ENCODE measurements around the gene LCK.

The LCK gene

DNA sequence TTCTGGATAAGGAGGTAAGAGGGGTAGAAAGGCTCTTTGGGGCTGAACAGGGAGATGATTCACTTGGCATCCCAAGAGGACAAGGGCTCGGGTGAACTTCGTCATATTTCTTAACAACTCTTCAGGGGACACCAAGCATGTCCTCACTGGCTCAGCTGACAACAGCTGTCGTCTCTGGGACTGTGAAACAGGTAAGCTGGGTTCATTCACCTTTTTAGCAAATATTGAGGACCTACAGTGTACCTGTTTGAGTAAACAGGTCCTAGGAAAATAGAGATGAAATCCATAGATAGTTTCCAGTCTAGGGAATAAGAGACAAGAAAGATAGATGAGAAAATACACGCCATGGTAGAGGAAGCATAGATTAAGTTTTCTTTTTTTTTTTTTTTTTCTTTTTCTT is 26.8 kb upstream of the LCK start:
- Mint-ChIP-seq H3K4me1 (ENCODE audit: low read depth) (peaks cover 43% of the 10 kb centered on the region), H3K27ac (peak overlapping the region; percentile 99), H3K36me3 (ENCODE audit: low read depth) (peaks cover 83% of the 10 kb centered on the region), H3K9me3 (no peaks in the 10 kb centered on the region), H3K4me3 (peak overlapping the region; percentile 98), H3K27me3 (no peaks in the 10 kb centered on the region)
- no peak for DNase-seq

DNA sequence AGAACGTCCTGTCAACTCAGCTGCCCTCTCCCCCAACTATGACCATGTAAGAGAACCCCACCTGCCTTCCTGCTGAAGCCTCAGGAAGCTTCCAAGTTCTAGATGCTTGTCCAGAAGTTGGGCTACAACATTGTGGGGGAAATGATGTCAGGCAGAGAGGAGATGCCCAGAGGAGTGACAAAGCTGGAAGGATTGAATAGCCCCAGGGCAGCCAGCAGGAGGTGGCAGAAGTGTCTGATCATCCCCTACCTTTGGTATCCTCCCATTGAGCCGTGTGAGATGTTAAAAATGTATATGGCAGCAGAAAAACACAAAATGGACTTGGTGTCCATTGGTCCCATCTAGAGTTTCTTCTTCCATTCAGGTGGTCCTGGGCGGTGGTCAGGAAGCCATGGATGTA is 22.3 kb upstream of the LCK start:
- DNase-seq = no peak
- H3K4me1 Mint-ChIP-seq (ENCODE audit: low read depth) = peaks cover 17% of the 10 kb centered on the region
- H3K27me3 Mint-ChIP-seq = no peaks in the 10 kb centered on the region
- peaks cover 92% of the 10 kb centered on the region for H3K36me3 Mint-ChIP-seq (ENCODE audit: low read depth)
- H3K4me3 Mint-ChIP-seq = no peak overlapping the region
- no peaks in the 10 kb centered on the region for H3K9me3 Mint-ChIP-seq
- H3K27ac Mint-ChIP-seq = peak overlapping the region; percentile 4

DNA sequence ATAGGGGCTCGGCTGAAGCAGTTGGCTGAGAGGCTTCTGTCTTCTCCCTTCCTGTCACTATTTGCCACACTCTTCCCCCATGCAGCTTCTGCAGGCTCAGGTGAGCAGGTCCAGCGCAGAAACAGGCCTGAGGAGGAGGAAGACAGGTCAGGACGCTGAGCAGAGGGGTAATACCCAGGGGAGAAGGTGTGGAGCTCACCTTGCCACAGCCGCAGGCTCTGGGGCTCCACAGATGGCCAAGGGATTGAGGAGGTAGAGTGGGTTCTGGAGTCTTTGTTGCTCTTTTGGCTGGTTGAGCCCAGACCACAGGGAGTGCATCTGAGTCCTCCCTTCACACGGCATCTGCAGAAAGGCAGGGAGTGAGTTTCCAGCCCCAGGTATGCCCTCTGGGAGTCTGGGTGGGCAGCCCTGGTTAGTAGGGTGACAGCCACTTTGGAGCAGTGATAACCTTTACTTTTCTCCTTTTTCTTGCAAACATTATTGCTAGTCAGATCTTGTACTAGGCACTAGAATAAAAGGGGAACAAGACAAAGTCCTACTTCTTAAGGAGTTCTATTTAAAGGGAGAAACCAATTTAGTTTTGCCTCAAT is 19.1 kb upstream of the LCK start:
- H3K27ac Mint-ChIP-seq = peak overlapping the region; percentile 50
- H3K4me3 Mint-ChIP-seq = no peak overlapping the region
- H3K27me3 Mint-ChIP-seq = no peaks in the 10 kb centered on the region
- H3K9me3 Mint-ChIP-seq = no peaks in the 10 kb centered on the region
- peaks cover 80% of the 10 kb centered on the region for H3K36me3 Mint-ChIP-seq (ENCODE audit: low read depth)
- DNase-seq = no peak
- peaks cover 2% of the 10 kb centered on the region for H3K4me1 Mint-ChIP-seq (ENCODE audit: low read depth)

DNA sequence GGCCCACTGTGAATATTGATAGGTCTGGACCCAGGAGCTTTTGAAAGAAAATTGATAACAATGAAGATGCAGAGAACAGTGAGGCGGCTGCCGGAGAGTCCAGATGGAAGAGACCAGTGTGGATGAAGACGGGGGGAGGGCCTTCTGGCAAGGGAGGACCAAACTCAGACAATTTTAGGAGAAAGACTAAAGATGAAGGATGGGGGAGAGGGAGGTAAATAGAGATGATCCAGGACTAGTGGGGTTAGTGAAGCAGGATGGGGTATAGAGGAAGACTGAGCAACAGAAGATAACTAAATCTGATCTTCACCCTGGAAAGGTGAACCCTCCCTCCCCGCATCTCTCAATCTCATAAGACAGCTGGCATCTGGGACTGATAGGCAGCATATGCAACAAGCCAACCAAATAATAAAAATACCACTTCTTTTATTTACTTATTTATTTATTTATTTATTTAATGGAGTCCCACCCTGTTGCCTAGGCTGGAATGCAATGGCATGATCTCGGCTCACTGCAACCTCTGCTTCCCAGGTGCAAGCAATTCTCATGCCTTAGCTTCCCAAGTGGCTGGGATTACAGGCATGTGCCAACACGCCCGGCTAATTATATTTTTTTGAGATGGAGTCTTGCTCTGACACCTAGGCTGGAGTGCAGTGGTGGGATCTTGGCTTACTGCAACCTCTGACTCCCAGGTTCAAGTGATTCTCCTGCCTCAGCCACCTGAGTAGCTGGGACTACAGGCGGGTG is 18.3 kb upstream of the LCK start:
- Mint-ChIP-seq H3K4me1 (ENCODE audit: low read depth) (no peaks in the 10 kb centered on the region), H3K27ac (peak overlapping the region; percentile 5), H3K4me3 (no peak overlapping the region), H3K36me3 (ENCODE audit: low read depth) (peaks cover 73% of the 10 kb centered on the region), H3K27me3 (no peaks in the 10 kb centered on the region), H3K9me3 (no peaks in the 10 kb centered on the region)
- no peak for DNase-seq

DNA sequence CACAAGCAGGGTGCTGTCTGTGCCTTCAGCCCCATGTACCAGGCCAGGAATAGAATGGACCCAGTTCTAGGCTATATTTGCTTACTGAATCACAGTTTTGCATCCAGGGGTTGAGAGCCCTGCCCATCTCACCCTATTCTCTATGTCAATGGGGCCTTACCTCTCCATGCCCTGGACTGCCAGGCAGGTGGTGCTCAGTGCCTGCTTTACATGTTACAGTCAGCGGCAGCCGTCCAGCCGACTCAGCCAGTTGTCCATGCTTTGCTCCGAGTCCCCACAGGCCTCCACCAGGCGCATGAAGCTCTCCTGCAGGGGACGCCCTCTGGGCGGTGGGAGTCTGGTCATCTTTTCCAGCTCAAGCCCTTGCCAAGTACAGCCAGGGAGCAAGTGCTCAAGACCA is 16.3 kb upstream of the LCK start:
- Mint-ChIP-seq H3K27me3 (no peaks in the 10 kb centered on the region), H3K9me3 (no peaks in the 10 kb centered on the region), H3K27ac (no peak overlapping the region), H3K4me3 (no peak overlapping the region), H3K36me3 (ENCODE audit: low read depth) (peaks cover 52% of the 10 kb centered on the region), H3K4me1 (ENCODE audit: low read depth) (no peaks in the 10 kb centered on the region)
- DNase-seq = no peak

DNA sequence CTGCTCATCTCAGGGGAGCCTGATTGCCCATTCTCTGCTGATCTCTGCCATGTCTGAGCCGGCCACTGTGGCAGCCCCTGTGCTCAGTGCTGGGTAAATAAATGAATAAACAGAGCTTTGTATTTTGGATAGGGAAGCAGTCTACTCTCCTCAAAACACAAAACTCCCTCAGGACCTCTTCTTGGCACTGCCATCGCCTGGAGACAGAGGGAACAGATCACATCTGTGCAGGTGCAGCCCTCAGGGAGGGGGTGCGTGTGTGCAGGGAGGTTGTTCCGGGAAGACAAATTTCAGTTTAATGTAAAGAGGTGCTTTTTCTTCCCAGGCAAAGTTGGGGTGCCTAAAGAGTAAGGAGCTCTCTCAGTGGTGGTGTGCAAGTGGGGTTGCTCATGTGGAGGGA is 11.7 kb upstream of the LCK start:
- no peak for DNase-seq
- H3K36me3 Mint-ChIP-seq (ENCODE audit: low read depth) = peaks cover 16% of the 10 kb centered on the region
- no peak overlapping the region for H3K27ac Mint-ChIP-seq
- no peaks in the 10 kb centered on the region for H3K9me3 Mint-ChIP-seq
- H3K4me1 Mint-ChIP-seq (ENCODE audit: low read depth) = peaks cover 27% of the 10 kb centered on the region
- H3K4me3 Mint-ChIP-seq = peak overlapping the region; percentile 81
- H3K27me3 Mint-ChIP-seq = no peaks in the 10 kb centered on the region

DNA sequence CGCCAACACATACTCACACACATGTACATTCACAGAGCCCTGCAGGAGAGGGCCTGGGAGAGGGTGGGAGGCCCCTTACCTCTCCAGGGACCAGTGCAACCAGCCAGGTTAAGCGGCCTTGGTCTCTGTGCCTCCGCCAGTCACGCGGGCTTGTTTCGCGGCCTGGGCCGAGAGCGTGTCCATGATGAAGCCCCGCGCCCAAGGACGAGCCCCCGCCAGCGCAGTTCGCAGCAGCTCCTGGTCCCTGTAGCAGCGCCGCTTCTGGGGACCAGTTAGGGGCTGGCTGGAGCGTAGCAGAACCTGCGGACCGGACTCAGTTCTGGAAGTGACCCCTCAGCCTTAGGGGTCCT is 11.3 kb upstream of the LCK start:
- Mint-ChIP-seq H3K27ac (peak overlapping the region; percentile 26), H3K4me1 (ENCODE audit: low read depth) (peaks cover 27% of the 10 kb centered on the region), H3K4me3 (peak overlapping the region; percentile 81), H3K27me3 (no peaks in the 10 kb centered on the region), H3K36me3 (ENCODE audit: low read depth) (peaks cover 13% of the 10 kb centered on the region), H3K9me3 (no peaks in the 10 kb centered on the region)
- DNase-seq = no peak

DNA sequence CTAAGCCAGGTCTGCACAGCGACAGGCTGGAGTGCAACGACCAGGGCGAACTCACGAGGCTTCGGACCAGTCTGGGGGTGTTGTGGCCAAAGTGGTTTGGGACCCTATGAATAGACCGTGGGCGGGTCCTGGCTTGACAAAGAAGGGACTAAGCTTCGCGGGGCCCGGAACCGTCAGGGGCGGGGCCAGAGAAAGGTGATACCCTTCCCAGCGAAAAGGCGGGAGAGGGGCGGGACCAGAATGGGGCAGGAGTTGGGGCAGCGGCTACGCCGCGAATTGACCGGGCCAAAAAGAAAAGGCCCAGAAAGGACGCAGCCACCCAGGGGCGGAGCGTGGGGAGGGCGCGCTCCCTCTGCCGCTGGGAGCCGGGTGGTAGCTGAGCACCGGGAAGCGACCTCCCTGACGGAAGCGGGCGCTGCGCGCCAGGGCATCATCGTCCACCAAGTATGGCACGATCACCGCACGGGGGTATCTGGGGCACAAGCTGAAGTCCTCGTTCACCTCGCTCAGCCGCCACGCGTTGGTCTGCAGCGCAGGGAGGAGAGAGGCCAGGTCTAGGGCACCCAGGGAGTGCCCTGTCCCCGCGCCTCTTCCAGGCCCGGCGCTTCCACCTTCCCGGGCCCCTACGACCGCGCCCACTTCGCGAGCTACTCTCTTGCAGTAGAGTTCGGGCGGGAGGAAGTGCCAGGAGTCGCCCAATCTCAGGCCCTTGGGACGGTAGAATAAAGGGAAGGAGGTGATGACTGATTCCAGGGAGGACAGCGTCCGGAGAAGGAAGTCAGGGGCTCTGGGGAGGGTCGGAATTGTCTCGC is 10.7 kb upstream of the LCK start:
- no peaks in the 10 kb centered on the region for H3K9me3 Mint-ChIP-seq
- peak overlapping the region; percentile 81 for H3K27ac Mint-ChIP-seq
- peaks cover 9% of the 10 kb centered on the region for H3K36me3 Mint-ChIP-seq (ENCODE audit: low read depth)
- no peaks in the 10 kb centered on the region for H3K27me3 Mint-ChIP-seq
- H3K4me3 Mint-ChIP-seq = peak overlapping the region; percentile 81
- peaks cover 27% of the 10 kb centered on the region for H3K4me1 Mint-ChIP-seq (ENCODE audit: low read depth)
- DNase-seq = peak; percentile 73

DNA sequence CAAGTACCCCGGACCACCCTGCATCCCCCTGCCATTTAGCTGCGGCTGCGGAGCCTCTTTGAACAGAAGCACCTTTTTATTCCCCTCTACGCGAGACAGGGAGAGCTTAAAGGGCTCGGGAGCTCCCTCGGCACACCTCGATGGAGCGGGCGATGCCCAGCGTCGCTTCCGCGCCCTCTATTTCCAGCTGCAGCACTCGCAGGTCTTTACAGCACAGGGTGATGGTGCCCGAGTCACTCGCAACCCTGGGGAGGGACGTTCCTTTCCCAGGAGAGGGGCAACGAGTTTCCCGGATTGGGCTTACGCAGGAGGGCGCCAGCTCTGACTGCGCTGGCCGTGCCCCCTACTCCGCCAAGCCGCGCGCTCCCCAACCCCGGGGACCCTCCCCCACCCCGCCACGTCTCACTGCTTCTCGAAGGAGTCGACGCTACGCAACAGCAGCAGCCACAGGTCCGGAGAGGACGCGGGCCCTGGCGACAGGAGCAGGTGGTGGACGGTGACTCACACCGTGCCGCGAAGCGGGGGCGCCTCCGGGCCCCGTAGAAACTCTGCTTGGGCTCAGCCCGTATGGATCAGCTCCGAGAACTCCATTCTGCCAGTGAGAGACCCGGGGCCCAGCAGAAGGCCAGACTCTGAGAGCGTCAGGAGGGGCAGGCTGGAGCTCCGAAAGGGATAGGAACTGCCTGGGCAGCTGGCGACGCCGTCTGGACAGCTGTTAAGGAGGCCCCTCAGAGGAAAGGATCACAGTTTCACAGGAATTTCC is 9.9 kb upstream of the LCK start:
- peak overlapping the region; percentile 81 for H3K4me3 Mint-ChIP-seq
- H3K9me3 Mint-ChIP-seq = no peaks in the 10 kb centered on the region
- no peaks in the 10 kb centered on the region for H3K27me3 Mint-ChIP-seq
- peak overlapping the region; percentile 81 for H3K27ac Mint-ChIP-seq
- peaks cover 3% of the 10 kb centered on the region for H3K36me3 Mint-ChIP-seq (ENCODE audit: low read depth)
- H3K4me1 Mint-ChIP-seq (ENCODE audit: low read depth) = peaks cover 32% of the 10 kb centered on the region
- DNase-seq = peak; percentile 68

DNA sequence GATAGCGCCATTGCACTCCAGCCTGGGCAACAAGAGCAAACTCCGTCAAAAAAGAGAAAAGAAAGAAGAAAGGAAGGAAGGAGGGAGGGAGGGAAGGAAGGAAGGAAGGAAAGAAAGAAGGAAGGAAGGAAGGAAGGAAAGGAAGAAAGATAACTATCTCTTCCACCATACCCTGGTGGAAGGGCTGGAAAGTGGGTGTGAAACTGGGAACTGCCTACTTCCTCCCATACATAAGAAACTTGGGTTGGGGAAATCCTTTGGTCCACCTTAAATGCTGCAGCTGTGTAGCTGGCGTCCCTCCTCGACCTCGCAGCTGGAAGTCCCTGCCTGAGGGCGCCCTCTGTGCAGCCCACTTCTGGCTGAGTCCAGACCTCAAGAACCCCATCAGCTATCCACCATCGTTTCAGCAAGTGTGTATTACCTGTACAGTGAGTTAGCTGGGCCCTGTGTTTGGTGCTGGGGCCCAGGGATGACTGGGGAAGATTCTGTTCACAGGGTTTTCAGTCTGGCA is 8.7 kb upstream of the LCK start:
- H3K36me3 Mint-ChIP-seq (ENCODE audit: low read depth) = peaks cover 2% of the 10 kb centered on the region
- no peaks in the 10 kb centered on the region for H3K9me3 Mint-ChIP-seq
- H3K27me3 Mint-ChIP-seq = no peaks in the 10 kb centered on the region
- H3K27ac Mint-ChIP-seq = no peak overlapping the region
- no peak overlapping the region for H3K4me3 Mint-ChIP-seq
- no peak for DNase-seq
- H3K4me1 Mint-ChIP-seq (ENCODE audit: low read depth) = peaks cover 42% of the 10 kb centered on the region

DNA sequence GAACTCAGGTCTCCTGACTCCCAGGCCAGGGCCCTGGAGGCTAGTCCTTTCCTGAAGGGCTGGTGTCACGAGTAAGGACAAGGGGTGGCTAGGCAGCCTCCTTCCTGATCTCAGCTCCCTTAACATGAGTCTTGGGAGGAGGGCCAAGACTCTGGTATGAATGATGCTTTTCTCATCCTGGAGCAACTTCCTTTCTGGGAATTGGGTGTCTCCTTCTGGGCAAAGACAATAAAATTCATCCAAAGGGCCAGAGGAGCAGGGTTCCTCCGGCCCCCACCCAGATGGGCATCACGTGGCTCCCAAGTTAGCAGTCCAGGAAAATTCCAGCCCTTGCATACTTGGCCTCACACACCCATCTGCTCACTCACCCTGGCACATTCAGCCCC is 4.2 kb upstream of the LCK start, which contains the start of gene FAM167B:
FAM167B (plus strand) TSS at position 335 of the 386 bp plus-strand sequence. CDS start 200 bp downstream, outside the sequence.
- H3K4me3 Mint-ChIP-seq = peak within 1 kb of the TSS; percentile 29
- DNase-seq = no peak
- H3K4me1 Mint-ChIP-seq (ENCODE audit: low read depth) = peaks cover 59% of the 10 kb centered on the region
- no peaks in the 10 kb centered on the region for H3K9me3 Mint-ChIP-seq
- no peaks in the 10 kb centered on the region for H3K27me3 Mint-ChIP-seq
- H3K36me3 Mint-ChIP-seq (ENCODE audit: low read depth) = peaks cover 10% of the 10 kb centered on the region
- H3K27ac Mint-ChIP-seq = peak within 1 kb of the TSS; percentile 93

DNA sequence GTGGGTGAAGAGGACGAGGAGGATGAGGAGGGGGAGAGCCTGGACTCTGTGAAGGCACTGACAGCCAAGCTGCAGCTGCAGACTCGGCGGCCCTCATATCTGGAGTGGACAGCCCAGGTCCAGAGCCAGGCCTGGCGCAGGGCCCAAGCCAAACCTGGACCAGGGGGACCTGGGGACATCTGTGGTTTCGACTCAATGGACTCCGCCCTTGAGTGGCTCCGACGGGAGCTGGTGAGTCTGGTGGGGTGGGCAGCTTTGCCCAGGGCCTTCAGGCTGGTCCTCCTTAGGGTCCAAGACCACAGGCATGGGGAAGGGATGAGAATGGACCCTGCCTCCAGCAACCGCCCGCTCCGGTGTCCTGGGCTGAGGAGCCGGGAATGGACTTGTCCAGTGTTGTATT is 3.6 kb upstream of the LCK start:
- H3K27ac Mint-ChIP-seq = peak overlapping the region; percentile 93
- H3K4me3 Mint-ChIP-seq = no peak overlapping the region
- DNase-seq = no peak
- no peaks in the 10 kb centered on the region for H3K27me3 Mint-ChIP-seq
- peaks cover 56% of the 10 kb centered on the region for H3K4me1 Mint-ChIP-seq (ENCODE audit: low read depth)
- peaks cover 15% of the 10 kb centered on the region for H3K36me3 Mint-ChIP-seq (ENCODE audit: low read depth)
- H3K9me3 Mint-ChIP-seq = no peaks in the 10 kb centered on the region

DNA sequence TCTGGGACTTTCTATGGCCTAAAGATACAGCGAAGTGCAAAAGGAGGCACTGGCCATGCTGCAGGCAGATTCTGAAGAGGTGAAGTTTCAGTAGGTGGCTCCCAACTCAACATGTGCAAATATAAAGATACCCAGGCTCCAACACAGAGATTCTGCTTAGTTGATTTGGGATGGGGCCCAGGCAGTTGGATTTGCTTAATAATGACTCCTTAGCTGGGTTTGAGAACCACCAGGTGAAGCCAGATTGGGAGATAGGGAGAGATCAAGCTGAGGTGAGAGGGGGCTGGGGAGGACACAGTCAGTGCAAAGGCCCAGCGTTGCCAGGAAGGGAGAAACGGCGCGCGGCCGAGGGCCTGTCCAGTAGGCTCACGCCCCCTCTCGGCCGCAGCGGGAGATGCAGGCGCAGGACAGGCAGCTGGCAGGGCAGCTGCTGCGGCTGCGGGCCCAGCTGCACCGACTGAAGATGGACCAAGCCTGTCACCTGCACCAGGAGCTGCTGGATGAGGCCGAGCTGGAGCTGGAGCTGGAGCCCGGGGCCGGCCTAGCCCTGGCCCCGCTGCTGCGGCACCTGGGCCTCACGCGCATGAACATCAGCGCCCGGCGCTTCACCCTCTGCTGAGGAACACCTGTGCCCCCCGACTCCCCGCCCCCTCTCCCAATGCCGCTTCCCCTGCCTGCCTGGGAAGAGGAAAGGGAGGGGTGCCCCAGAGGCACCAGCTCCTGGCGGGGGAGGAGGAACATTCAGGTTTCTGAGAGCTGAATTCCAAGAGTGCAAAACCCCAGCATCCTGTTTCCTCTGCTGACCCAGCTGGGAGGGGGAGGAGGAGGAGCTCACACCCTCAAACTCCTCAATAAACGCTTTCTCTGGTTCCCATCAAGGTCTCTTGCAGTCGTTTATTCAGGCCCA is 2.8 kb upstream of the LCK start:
- peaks cover 23% of the 10 kb centered on the region for H3K36me3 Mint-ChIP-seq (ENCODE audit: low read depth)
- H3K27ac Mint-ChIP-seq = peak overlapping the region; percentile 96
- H3K9me3 Mint-ChIP-seq = no peaks in the 10 kb centered on the region
- no peaks in the 10 kb centered on the region for H3K27me3 Mint-ChIP-seq
- H3K4me1 Mint-ChIP-seq (ENCODE audit: low read depth) = peaks cover 58% of the 10 kb centered on the region
- peak overlapping the region; percentile 54 for H3K4me3 Mint-ChIP-seq
- DNase-seq = peak; percentile 87

All from activated T-cell treated with anti-CD3 and anti-CD28 coated beads, Interleukin-2, amount 50 U/mL, for 24 hours (primary cell).